Erythroblast (primary cell): ENCODE data around the gene HTRA1.

ENCODE experiments used
- GATA1 ChIP-seq: IDR thresholded peaks from 2 replicates; pipeline ENCODE4 v1.6.1; 2011; ENCODE audit warnings: low read depth, mild to moderate bottlenecking, control low read depth, low read length, moderate library complexity
- POLR2A ChIP-seq: IDR thresholded peaks from 2 replicates; pipeline ENCODE4 v1.6.1; 2011; ENCODE audit warnings: mild to moderate bottlenecking, low read length

DNA sequence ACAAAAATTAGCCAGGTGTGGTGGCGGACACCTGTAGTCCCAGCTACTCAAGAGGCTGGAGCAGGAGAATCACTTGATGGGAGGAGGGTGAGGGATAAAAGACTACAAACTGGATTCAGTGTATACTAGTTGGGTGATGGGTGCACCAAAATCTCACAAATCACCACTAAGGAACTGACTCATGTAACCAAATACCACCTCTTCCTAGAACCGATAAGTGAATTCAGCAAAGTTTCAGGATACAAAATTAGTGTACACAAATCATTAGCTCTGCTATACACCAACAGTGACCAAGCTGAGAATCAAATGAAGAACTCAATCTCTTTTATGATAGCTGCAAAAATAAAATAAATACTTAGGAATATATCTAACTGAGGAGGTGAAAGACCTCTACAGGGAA lies 76.2 kb downstream of the HTRA1 start:
- TF ChIP-seq POLR2A (no peak), GATA1 (no peak)
